Measurements from ENCODE around the gene SYNPO. TPM values are rescaled to one million over a fixed set of nuclear protein-coding genes. Genes with fewer than 3 reads are reported as not detected.

Gene SYNPO
- total RNA-seq, 4 donors from 2014 or later: 15.5 to 89.4 (median 41.8) TPM

DNA sequence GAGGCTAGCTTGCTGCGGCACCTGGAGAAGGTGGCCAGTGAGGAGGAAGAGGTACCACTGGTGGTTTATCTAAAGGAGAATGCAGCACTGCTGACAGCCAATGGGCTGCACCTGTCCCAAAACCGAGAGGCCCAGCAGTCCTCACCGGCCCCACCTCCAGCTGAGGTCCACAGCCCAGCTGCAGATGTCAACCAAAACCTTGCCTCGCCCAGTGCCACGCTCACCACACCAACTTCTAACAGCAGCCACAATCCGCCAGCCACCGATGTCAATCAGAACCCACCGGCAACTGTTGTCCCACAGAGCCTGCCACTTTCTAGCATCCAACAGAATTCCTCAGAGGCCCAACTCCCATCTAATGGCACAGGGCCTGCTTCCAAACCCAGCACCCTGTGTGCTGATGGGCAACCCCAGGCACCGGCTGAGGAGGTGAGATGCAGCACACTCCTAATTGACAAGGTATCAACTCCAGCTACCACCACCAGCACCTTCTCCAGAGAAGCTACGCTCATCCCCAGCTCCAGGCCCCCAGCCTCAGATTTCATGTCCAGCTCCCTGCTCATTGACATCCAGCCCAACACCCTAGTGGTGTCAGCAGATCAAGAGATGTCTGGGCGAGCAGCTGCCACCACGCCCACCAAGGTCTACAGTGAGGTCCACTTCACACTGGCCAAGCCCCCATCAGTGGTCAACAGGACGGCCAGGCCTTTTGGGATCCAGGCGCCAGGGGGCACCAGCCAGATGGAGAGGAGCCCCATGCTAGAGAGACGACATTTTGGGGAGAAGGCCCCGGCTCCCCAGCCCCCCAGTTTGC lies 8.0 kb downstream of the SYNPO start:
- no peaks in the 10 kb centered on the region for H3K36me3 ChIP-seq
- peak overlapping the region in 2 of 4 donors; percentile 4 to 46 for H3K27ac ChIP-seq
- no peaks in the 10 kb centered on the region for H3K9me3 ChIP-seq
- DNase-seq: no peak
- 90 to 100% methylated on average over 2 to 11 of the region's 16 CpGs for WGBS, 2 donors (ENCODE audit: low coverage in 1 of 2)
- H3K4me1 ChIP-seq: peaks cover 0 to 20% (median 9%) of the 10 kb centered on the region in 4 donors
- intact Hi-C loops (cut with DNase I; ENCODE audit: low total_unique reads) (no loop called here), in situ Hi-C loops (cut with MboI; ENCODE audit: low pct_ligation_motif_present in 1 of 4, low pct_unique_long_range_greater_than_20kb in 1 of 4, low sequenced_read_pairs in 3 of 4) (no loop called here)
- H3K4me3 ChIP-seq: no peak overlapping the region
- no peak for TF ChIP-seq EP300 (IDR thresholded peaks at IDR 0.05; ENCODE audit: low read depth)
- TF ChIP-seq POLR2A (IDR thresholded peaks at IDR 0.05): no peak
- TF ChIP-seq, protein P1, sequence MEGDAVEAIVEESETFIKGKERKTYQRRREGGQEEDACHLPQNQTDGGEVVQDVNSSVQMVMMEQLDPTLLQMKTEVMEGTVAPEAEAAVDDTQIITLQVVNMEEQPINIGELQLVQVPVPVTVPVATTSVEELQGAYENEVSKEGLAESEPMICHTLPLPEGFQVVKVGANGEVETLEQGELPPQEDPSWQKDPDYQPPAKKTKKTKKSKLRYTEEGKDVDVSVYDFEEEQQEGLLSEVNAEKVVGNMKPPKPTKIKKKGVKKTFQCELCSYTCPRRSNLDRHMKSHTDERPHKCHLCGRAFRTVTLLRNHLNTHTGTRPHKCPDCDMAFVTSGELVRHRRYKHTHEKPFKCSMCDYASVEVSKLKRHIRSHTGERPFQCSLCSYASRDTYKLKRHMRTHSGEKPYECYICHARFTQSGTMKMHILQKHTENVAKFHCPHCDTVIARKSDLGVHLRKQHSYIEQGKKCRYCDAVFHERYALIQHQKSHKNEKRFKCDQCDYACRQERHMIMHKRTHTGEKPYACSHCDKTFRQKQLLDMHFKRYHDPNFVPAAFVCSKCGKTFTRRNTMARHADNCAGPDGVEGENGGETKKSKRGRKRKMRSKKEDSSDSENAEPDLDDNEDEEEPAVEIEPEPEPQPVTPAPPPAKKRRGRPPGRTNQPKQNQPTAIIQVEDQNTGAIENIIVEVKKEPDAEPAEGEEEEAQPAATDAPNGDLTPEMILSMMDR (IDR thresholded peaks at IDR 0.05): no peak
- TF ChIP-seq POLR2AphosphoS5 (IDR thresholded peaks at IDR 0.05): no peak
- no peaks in the 10 kb centered on the region for H3K27me3 ChIP-seq

GRCh38 chr5:150649108-150650020 lies 8.9 kb downstream of the SYNPO start:
- Histone ChIP-seq H3K36me3 (no peaks in the 10 kb centered on the region), H3K4me3 (no peak overlapping the region), H3K9me3 (no peaks in the 10 kb centered on the region), H3K4me1 (peaks cover 0 to 13% (median 7%) of the 10 kb centered on the region in 4 donors), H3K27me3 (no peaks in the 10 kb centered on the region), H3K27ac (no peak overlapping the region)
- in situ Hi-C loops (cut with MboI; ENCODE audit: low pct_ligation_motif_present in 1 of 4, low pct_unique_long_range_greater_than_20kb in 1 of 4, low sequenced_read_pairs in 3 of 4) (loop anchor here (5.0 to 25.0 kb wide), 4 partner anchors 82 to 187 kb away; no protein-coding TSS in a partner anchor), intact Hi-C loops (cut with DNase I; ENCODE audit: low total_unique reads) (loop anchor here (10.0 kb wide), 1 partner anchor 195 kb away; no protein-coding TSS in a partner anchor)
- TF ChIP-seq POLR2AphosphoS5 (IDR thresholded peaks at IDR 0.05): no peak
- 92% methylated on average over 46 of the region's 46 CpGs; no CpG with 5 or more reads in 1 of the 2 donors for WGBS, 2 donors (ENCODE audit: low coverage in 1 of 2)
- DNase-seq: no peak

DNA sequence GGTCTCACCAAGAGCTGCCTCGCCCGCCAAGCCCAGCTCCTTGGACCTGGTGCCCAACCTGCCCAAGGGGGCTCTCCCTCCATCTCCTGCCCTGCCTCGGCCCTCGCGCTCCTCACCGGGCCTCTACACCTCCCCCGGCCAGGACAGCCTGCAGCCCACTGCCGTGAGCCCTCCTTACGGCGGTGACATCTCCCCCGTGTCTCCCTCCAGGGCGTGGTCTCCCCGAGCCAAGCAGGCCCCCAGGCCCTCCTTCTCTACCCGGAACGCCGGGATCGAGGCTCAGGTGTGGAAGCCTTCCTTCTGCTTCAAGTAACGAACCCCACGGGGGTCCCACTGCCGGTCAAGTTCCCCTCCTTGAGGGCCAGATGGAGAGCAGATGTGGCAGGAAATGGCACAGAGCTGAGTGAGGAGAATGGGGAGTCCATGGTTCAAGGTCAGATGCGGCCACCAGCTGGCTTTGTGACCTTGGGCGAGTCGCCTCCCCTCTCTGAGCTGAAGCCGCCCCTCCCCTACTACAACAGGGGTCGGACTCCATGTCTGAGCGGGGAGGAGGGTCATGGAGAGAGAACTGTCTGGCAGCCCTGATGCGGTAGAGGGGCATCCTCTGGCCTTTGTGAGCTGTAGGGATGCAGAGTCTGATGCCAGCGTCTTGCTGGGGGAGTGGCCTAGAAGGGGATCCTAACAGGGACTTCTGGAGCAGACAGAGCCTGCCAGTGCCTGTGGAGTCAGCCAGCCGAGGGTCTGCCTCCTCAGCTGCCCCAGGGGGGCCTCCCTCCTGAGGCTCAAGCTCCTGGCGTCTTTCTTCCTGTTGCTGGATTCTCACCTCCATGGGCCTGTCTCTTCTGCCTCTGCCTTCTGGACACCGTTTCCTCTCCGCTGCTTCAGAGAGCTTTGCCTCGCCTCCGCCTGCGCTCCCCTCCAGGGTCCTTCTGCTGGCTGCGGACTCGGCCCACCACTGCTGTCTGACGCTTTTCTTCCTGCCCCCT lies 9.9 kb downstream of the SYNPO start:
- no peaks in the 10 kb centered on the region for H3K27me3 ChIP-seq
- peaks cover 0 to 4% (median 0%) of the 10 kb centered on the region in 4 donors for H3K4me1 ChIP-seq
- no peaks in the 10 kb centered on the region for H3K36me3 ChIP-seq
- H3K4me3 ChIP-seq: no peak overlapping the region
- intact Hi-C loops (cut with DNase I; ENCODE audit: low total_unique reads) (loop anchor here (10.0 kb wide), 1 partner anchor 196 kb away; no protein-coding TSS in a partner anchor), in situ Hi-C loops (cut with MboI; ENCODE audit: low pct_ligation_motif_present in 1 of 4, low pct_unique_long_range_greater_than_20kb in 1 of 4, low sequenced_read_pairs in 3 of 4) (loop anchor here (5.0 to 25.0 kb wide), 4 partner anchors 83 to 188 kb away; no protein-coding TSS in a partner anchor)
- DNase-seq: no peak
- H3K27ac ChIP-seq: no peak overlapping the region
- 85 to 93% methylated on average over 8 to 33 of the region's 38 CpGs for WGBS, 2 donors (ENCODE audit: low coverage in 1 of 2)
- TF ChIP-seq POLR2AphosphoS5 (IDR thresholded peaks at IDR 0.05) (no peak), POLR2A (IDR thresholded peaks at IDR 0.05) (no peak), EP300 (IDR thresholded peaks at IDR 0.05; ENCODE audit: low read depth) (no peak)
- TF ChIP-seq, protein P1 (IDR thresholded peaks at IDR 0.05): no peak
- H3K9me3 ChIP-seq: no peaks in the 10 kb centered on the region

DNA sequence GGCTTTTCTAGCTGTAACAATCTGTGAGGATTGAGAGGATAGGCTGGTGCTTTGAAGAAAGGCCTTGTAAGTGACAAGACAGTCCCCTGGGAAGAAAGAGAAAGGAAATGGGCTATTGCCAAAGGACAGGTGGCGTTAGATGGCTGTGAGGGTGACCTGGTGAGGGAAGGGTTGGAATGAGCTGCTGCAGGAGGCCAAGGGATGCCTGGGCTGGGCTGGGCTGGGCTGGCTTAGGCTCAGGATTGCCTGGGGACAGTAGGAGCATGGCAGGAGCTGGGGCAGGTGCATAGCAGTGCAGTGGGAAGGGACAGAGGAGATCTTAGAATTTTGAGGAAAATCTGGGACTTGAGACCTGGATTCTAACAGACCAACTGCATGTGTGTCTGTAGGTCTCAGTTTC lies 10.9 kb downstream of the SYNPO start:
- intact Hi-C loops (cut with DNase I; ENCODE audit: low total_unique reads): loop anchor here (10.0 kb wide), 1 partner anchor 197 kb away; no protein-coding TSS in a partner anchor

More for the DNA sequence above, 10.9 kb downstream of the SYNPO start:
- no peak overlapping the region for H3K4me3 ChIP-seq
- DNase-seq: no peak
- no peaks in the 10 kb centered on the region for H3K9me3 ChIP-seq
- in situ Hi-C loops (cut with MboI; ENCODE audit: low pct_ligation_motif_present in 1 of 4, low pct_unique_long_range_greater_than_20kb in 1 of 4, low sequenced_read_pairs in 3 of 4): loop anchor here (5.0 to 25.0 kb wide), 4 partner anchors 84 to 189 kb away; no protein-coding TSS in a partner anchor
- H3K27me3 ChIP-seq: no peaks in the 10 kb centered on the region
- H3K27ac ChIP-seq: peak overlapping the region in 1 of 4 donors; percentile 6
- TF ChIP-seq POLR2AphosphoS5 (IDR thresholded peaks at IDR 0.05) (no peak), POLR2A (IDR thresholded peaks at IDR 0.05) (no peak), EP300 (IDR thresholded peaks at IDR 0.05; ENCODE audit: low read depth) (no peak)
- TF ChIP-seq, protein P1 (IDR thresholded peaks at IDR 0.05): no peak
- H3K36me3 ChIP-seq: no peaks in the 10 kb centered on the region
- 56 to 71% methylated on average over 1 of the region's 1 CpG for WGBS, 2 donors (ENCODE audit: low coverage in 1 of 2)
- H3K4me1 ChIP-seq: peaks cover 0 to 9% (median 6%) of the 10 kb centered on the region in 4 donors

All from transverse colon (tissue), 4 donors.